ENCODE results near the gene DAAM2.

DNA sequence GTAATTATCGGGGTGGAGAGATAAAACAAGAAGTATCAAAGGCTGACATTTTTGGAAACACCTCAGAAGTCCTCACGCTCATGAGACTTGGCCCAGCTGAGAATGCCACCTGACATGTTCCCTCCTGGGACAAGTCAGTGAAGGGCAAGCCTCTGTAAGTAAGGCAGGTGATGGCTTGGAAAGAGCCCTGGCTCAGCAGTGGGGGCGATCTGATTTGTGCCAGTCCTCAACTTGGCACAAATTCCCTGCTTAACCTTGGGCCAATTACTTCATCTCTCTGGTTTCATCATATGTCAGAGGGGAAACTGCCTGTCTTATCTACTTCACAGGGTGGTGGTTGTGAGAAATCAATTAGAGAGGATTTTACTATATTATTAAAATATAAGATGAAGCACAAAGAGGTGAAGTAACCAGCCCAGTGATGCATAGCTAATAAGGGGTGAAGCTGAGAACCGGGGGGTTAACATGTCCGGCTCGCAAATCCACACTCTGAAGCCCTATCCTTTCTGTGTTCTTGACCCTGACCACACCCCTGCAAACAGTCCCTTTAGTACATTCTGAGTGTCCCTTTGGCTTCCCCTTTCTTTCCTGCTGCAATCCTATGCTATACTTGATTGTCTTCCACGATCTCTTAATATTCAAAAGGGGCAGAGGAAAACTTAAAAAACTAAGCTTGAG, 150.9 kb downstream of the DAAM2 start:
- TF ChIP-seq CTCF (optimal IDR thresholded peaks at IDR 0.05 in 1 of 3, IDR thresholded peaks at IDR 0.05 in 1 of 3, conservative IDR thresholded peaks at IDR 0.05 in 1 of 3; ENCODE audit: extremely low read depth in 1 of 3, insufficient read depth in 2 of 3, low read length in 3 of 3) (no peak), EZH2 (IDR thresholded peaks at IDR 0.05; ENCODE audit: low read length) (no peak)
